ENCODE results near the gene FOLR1.

FOLR1 gene

GRCh38 chr11:72236774-72237111 is 44.8 kb downstream of the FOLR1 start:
- DNase-seq: no peak

GRCh38 chr11:72237112-72237931 is 45.4 kb downstream of the FOLR1 start:
- peak; percentile 26 for DNase-seq

- DNase-seq: no peak
Measured at GRCh38 chr11:72238040-72238450, 46.1 kb downstream of the FOLR1 start.

GRCh38 chr11:72238492-72239312 is 46.8 kb downstream of the FOLR1 start:
- no peak for DNase-seq

- no peak for DNase-seq
Measured at GRCh38 chr11:72239313-72239848, 47.4 kb downstream of the FOLR1 start.

GRCh38 chr11:72239849-72240460 is 48.0 kb downstream of the FOLR1 start:
- no peak for DNase-seq

GRCh38 chr11:72240461-72241290 is 48.7 kb downstream of the FOLR1 start:
- DNase-seq: no peak

GRCh38 chr11:72241291-72241781 is 49.4 kb downstream of the FOLR1 start:
- peak; percentile 33 for DNase-seq

GRCh38 chr11:72242141-72242540 is 50.2 kb downstream of the FOLR1 start:
- DNase-seq: no peak

- DNase-seq: no peak
Measured at GRCh38 chr11:72243173-72244059, 51.5 kb downstream of the FOLR1 start.

GRCh38 chr11:72244060-72244360 is 52.1 kb downstream of the FOLR1 start, which contains the start of gene PHOX2A:
TSS of gene PHOX2A (minus strand) at chr11:72244176. CDS start at chr11:72244004, 172 bp downstream.
- no peak for DNase-seq

- DNase-seq: no peak
Measured at GRCh38 chr11:72244361-72245262, 52.7 kb downstream of the FOLR1 start.

GRCh38 chr11:72245263-72245816 is 53.4 kb downstream of the FOLR1 start:
- DNase-seq: no peak

Data from left hindlimb (tissue), 1 donor.